GM23338 (cell line): ENCODE measurements around the gene SOX15.

Source experiments
- CTCF ChIP-seq, 2 experiments: fragments of 200-600 bp in 1 of 2; sonication (generic) in 1 of 2; conservative IDR thresholded peaks; 2 replicates each; pipeline versions ENCODE4 v1.5.1 to v1.6.1; 2016 to 2017; ENCODE audit warnings: antibody characterized with exemption in 2 of 2, low read depth in 2 of 2, mild to moderate bottlenecking in 2 of 2, moderate library complexity in 1 of 2
- EZH2 ChIP-seq: fragments of 200-600 bp; sonication (generic); IDR thresholded peaks from one replicate; pipeline ENCODE4 v1.8.0; 2017; ENCODE audit warnings: antibody characterized with exemption, mild to moderate bottlenecking, low read depth; ENCODE audit not compliant: unreplicated experiment
- EZH2phosphoT487 ChIP-seq: fragments of 200-600 bp; sonication (generic); IDR thresholded peaks from one replicate; pipeline ENCODE4 v1.8.1; 2018; ENCODE audit warnings: antibody characterized with exemption; ENCODE audit not compliant: unreplicated experiment
- JUNB ChIP-seq: IDR thresholded peaks from one replicate; pipeline ENCODE4 v1.6.1; 2016; ENCODE audit warnings: antibody characterized with exemption; ENCODE audit not compliant: unreplicated experiment
- POLR2AphosphoS5 ChIP-seq: IDR thresholded peaks from 2 replicates; pipeline ENCODE4 v1.6.1; 2016; ENCODE audit warnings: antibody characterized with exemption, low read depth
- REST ChIP-seq: IDR thresholded peaks from one replicate; pipeline ENCODE4 v1.6.1; 2018; ENCODE audit warnings: antibody characterized with exemption; ENCODE audit not compliant: unreplicated experiment
- STAT1 ChIP-seq: IDR thresholded peaks from one replicate; pipeline ENCODE4 v1.6.1; 2016; ENCODE audit warnings: antibody characterized with exemption; ENCODE audit not compliant: unreplicated experiment
- ZNF114 ChIP-seq: fragments of 250-450 bp; sonication (Bioruptor Pico); IDR thresholded peaks from 2 replicates; pipeline ENCODE4 v1.5.0; 2020; ENCODE audit warnings: mild to moderate bottlenecking, moderate library complexity

- TF ChIP-seq POLR2AphosphoS5 (peak; percentile 65), CTCF (conservative IDR thresholded peaks at IDR 0.05; ENCODE audit: low read depth in 2 of 2) (peak; percentile 24 to 67; a peak in 3 of 4 replicates), EZH2phosphoT487 (no peak), EZH2 (no peak), JUNB (no peak), REST (no peak), ZNF114 (CRISPR knock-in tag) (no peak), STAT1 (no peak)
These were observed 24.8 kb upstream of the SOX15 start, which contains the start of gene FXR2 for GRCh38 chr17:7614425-7615264.
